HG02798 (cell line): ENCODE results near the gene RARG.
"Not testable (repeated sequence)": the region's sequence is repeated elsewhere in the genome, so short reads cannot be mapped to it uniquely, and the experiment has no call there.

Source experiments
- ATAC-seq: cut with Tn5 transposase; IDR thresholded peaks from one replicate; pipeline ENCODE4 v1.9.1; 2021; ENCODE audit warnings: mild to moderate bottlenecking; ENCODE audit not compliant: unreplicated experiment, poor library complexity

Gene RARG

DNA sequence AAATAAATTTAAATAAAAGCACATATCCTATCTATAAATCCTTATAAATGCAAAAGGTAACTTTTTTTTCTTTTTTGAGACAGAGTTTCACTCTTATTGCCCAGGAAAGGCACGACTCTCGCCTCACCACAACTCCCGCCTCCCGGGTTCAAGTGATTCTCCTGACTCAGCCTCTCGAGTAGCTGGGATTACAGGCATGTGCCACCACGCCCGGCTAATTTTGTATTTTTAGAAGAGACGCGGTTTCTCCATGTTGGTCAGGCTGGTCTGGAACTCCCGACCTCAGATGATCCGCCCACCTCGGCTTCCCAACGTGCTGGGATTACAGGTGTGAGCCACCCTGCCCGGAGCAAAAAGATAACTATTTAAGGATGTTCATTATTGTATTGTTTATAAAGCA, 53.2 kb downstream of the RARG start:
- ATAC-seq: not testable (repeated sequence)

DNA sequence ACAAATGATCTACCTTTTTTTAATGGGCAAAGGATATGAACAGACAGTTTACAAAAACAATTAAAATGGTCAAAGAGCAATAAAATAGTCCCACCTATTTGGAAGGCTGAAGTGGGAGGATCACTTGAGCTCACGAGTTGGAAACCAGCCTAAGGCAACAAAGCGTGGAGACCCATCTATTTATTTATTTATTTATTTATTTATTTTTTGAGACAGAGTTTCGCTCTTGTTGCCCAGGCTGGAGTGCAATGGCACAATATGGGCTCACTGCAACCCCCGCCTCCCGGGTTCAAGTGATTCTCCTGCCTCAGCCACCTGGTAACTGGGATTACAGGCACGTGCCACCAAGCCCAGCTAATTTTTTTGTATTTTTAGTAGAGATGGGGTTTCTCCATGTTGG, 54.6 kb downstream of the RARG start:
- not testable (repeated sequence) for ATAC-seq

DNA sequence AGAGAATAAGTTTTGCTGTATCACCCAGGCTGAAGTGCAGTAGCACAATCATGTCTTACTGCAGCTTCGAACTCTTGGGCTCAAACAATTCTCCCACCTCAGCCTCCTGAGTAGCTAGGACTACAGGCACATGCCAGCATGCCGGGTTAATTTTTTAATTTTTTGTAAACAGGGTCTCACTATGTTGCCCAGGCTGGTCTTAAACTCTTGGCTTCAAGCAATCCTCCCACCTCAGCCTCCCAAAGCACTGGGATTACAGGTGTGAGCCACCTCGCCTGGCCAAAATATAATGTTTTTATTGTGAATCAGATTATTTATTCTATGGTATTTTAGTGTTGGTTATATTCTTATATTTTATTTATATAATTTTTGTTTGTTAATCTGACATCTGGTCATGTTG, 55.3 kb downstream of the RARG start:
- ATAC-seq: no peak

DNA sequence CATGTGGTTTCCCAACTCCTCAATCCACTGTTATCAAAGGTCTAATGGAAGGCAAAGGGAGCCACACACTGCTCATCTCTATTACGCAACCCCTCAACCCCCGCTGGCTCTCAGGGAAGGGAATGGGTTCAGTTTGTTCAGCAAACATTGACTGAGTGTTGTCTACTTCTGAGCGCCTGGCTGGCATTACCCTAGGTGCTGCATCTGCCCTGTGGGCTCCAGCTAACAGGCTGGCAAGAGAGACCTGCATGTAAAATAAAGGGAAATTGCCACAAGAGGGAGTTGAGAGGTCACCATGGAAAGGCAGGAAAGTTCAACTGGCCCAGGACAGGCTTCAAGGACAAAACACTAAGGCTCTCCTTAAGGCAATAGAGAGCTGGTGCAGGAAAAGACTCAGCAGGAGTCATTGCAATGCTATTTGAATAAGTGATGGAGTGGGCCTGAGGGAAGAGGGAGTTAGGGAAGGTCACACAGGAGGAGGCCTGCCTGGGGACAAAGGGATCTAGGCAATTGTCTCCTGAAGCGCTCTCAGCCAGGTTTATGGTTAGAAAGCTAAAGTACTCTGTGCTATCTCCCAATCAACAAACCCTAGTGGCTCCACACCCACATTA, 57.0 kb downstream of the RARG start:
- no peak for ATAC-seq

DNA sequence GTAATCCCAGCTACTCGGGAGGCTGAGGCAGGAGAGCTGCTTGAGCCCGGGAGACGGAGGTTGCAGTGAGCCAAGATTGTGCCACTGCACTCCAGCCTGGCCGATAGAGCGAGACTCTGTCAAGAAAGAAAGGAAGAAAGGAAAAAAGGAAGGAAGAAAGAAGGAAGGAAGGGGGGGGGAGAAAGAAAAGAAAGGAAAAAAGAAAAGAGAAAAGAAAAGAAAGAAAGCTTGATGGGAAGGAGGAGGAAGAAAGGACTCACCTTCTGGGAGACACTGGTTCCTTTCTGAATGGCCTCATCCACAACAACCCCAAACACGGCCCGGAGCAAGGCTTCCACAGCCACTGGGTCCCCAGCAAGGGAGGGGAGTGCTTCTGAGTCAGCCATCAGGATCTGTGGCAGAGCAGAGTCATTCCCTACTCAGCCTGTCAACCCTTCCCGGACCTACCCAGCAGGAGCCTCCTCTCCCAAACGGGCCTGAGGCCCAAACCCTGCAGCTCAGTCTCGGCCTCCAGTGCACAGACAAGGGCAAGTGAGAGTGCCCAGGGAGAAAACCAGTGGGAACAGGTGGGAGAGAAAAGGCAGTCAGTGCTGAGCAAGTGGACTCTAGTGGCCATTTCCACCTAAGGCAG, 58.8 kb downstream of the RARG start:
- ATAC-seq: no peak

DNA sequence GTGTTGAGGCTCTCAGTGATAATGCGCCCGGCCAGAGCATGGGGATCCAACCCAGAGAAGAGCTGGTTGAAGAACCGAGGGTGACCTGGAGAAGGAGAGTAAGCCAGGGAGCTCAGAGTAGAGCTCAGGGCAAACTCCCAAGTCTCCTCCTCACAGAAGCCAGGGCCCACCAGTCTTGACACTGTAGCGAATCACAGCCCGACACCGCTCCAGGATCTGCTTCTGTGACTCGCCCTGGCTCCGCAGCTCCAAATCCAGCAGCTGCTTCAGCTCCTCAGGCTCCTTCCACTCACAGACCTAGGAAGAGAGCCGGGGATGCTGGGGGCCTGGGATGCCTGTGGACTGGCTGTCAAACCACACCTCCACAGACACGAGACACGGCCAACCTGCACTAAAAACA, 59.7 kb downstream of the RARG start:
- no peak for ATAC-seq

DNA sequence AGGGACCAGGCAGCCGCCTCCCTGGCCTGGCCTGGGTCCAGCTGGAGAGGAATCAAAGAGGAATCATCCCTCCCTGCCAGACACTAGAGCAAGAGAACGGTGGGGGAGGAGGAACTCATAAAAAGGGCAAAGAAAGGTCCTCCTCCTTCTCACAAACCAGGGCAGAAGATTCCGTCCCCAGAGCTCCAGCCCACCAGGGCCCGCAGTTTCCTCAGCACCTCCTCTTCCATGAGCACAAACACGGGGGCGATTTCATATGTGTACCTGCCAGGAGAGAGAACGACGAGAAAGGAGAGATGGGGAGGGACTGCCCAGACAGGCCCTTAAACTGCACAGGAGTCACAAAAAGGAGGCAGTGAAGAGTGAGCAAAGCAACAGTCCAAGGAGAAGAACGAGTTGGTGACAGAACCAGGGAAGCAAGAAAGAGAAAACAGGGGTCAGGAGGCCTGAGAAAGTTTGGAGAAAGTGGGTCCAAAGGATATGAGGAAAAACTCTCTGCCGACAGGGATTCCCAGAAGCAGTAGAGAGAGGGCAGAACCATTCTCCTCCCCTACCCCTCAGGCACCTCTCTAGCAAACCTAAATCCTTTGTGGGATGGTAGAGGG, 60.2 kb downstream of the RARG start:
- ATAC-seq: no peak

DNA sequence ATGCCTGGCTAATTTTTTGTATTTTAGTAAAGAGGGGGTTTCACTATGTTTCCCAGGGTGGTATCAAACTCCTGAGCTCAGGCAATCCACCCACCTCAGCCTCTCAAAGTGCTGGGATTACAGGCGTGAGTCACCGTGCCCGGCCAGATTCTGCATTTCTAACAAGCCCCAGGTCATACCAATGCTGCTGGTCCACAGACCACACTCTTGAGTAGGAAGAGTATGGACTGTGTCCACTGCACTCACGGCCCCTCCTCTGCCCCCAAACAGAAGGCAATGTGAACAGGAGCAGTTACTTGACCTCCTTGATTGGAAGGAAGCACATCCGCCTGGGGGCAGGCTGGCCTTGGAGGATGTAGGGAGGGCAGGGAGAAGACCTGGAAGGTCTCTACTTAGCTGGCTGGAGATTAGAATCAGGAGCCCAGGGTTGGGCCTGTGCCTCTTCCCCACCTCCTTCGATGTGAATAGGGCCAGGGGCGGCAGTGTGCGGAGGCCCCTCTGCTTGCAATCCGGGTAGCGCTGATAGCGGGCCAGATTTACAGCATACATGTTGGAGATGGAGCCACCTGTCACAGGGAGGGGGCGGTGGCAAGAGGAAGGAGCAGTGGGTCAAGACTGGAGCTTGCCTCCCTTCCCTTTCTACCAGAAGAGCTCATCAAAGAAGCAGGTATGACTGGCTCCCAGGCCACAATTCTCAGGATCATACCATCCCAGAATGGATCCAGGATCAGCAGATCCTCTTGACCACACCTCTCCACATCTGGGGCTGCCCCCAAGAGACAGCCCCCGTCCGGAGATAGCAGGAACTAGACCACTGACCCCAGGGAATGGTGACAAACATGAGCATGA, 60.9 kb downstream of the RARG start:
- no peak for ATAC-seq

DNA sequence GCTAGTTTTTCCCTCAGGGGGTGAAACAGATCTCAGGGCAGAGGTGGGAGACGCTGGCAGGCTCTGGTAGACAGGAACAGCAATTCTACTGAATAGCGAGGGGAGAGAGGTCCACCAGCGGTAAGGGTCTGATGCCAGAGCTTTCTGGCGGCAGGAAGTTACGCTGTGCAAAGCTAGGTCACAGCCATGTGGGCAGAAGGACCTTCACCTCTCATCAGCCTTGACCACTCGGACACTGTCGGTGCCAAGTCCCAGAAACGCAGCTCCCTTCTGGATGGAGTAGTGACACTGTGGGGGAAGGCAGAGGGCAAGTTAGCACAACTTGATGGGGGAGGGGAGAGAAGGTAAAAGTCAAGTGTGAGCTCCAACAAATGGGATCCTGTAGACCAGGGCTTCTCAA, 61.8 kb downstream of the RARG start:
- no peak for ATAC-seq

DNA sequence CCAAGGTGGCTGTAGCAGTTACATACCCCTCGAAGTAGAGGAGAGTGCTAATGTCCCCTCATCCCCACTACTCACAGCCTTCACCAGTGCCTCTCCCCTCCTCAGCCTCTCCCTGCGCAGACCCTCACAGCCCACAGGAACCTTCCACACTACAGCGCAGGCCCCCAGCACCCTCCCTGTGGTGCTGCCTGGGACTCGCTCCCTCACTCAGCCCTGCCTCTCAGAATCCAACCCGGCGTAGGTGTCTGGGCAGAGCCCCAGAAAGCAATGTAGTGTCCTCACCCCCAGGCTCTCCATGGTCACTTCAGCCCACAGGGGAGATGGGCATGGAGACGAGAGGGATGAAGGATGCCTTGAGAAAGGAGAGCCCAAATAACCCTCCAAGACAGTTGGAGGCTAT, 62.4 kb downstream of the RARG start:
- no peak for ATAC-seq

DNA sequence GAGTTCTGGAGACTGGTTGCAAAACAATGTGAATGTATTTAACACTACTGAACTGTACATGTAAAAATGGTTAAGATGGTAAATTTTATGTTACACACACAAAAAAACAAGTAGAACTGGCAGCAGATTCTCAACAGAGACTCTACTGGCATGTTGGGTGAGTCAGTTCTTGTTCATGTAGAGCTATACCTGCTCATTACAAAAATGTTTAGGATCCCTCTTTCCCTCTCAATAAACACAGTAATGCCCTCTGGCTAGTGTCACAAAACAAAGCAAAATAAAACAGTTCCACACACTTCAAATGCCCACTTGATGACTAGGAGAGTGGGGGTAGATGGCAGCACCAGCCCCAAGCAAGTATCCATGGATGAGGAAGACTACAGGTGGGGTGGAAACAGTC, 65.2 kb downstream of the RARG start:
- ATAC-seq: no peak

DNA sequence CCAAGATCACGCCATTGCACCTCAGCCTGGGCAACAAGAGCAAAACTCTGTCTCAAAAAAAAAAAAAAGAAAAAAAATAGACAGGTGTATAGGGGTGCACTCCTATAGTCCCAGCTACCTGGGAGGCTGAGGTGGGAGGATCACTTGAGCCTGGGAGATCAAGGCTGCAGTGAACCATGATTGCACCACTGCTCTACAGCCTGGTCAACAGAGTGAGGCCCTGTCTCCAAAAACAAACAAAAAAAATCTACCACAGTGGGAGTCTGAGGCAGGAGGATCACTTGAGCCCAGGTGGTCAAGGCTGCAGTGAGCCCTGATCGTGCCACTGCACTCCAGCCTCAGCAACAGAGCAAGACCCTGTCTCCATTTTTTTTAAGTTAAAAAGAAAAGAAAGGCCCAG, 69.0 kb downstream of the RARG start:
- ATAC-seq: not testable (repeated sequence)

DNA sequence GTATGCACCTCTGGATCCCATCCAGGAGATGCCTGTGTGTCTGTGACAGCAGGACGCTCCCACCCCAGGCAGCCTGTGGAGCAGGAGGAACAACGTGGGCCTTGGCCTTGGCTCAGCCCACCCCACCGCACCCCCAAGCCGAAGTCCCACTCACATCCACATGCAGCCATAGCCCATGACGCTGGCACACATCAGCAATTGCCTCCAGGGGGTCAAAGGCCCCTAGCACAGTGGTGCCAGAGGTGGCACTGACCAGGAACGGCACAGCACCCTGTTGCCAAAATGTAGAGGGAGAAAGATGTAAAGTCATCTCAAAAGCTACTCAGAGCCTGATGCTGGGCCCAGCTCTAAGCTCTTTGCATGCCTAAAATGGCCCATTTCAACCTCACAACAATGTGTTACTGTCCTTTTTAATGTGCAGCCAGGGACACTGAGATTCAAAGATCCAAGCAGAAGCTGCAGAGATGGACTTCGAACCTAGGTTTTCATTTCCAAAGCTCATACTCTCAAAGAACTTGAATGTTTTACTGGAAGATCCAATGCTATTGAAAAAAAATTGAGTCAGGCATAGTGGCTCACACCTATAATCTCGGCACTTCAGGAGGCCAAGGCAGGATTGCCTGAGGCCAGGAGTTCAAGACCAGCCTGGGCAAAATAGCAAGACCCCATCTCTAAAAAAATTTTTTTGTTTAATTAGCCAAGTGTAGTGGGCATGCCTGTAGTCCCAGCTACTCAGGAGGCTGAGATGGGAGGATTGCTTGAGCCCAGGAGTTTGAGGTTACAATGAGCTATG, 70.7 kb downstream of the RARG start:
- no peak for ATAC-seq

DNA sequence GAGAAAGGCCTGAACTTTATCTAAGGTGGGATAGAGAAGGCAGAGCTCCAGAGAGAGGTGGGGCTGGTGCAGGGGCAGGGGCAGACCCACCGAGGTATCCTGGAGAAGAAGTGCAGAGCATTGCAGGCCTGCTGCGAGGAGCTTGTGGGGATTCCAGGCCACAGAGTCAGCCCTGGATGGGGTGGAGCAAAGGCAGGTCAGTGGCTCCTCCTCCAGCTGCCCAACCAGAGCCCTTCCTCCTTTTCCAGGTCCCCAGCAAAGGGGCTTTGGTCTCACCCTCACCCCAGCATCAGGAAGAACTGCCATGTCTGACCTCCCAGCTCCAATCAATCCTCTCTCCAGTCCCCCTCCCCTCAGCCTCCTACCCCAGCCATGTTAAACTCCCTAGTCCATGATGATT, 71.3 kb downstream of the RARG start:
- ATAC-seq: no peak
